GM12878 (cell line): Measurements from ENCODE around the gene SULF2. TPM values are rescaled to one million over a fixed set of nuclear protein-coding genes. Genes with fewer than 3 reads are reported as not detected.

Experiments
- ATAC-seq: fragments of 200-7000 bp; cut with Tn5 transposase; 3 replicates; pipeline ENCODE4 v1.9.1; 2020; ENCODE audit warnings: mild to moderate bottlenecking, moderate library complexity
- BruUV-seq: library from RNA; stranded (reverse); fragments of 400-500 nt; replicated peaks from 2 replicates; lab custom pipeline; 2021; lab: Mats Ljungman, UMichigan
- CTCF ChIA-PET: fragments of 300-600 bp; sonication (Branson Sonifier 250); formaldehyde crosslinking; extraction: SDS; loops from one replicate; lab custom pipeline; 2021; ENCODE audit warnings: inconsistent platforms; lab: Yijun Ruan, JAX
- POLR2A ChIA-PET: fragments of 350-600 bp; formaldehyde crosslinking; extraction: SDS; loops from one replicate; lab custom pipeline; 2021; ENCODE audit warnings: inconsistent platforms; lab: Charles Lee
- RAD21 ChIA-PET: fragments of 300-600 bp; sonication (Branson Sonifier 250); formaldehyde crosslinking; loops from one replicate; lab custom pipeline; 2023; ENCODE audit warnings: antibody characterized with exemption; ENCODE audit not compliant: unreplicated experiment; lab: Charles Lee
- SMC1A ChIA-PET: fragments of 300-600 bp; sonication (Branson Sonifier 250); formaldehyde crosslinking; loops from one replicate; lab custom pipeline; 2023; ENCODE audit not compliant: unreplicated experiment, uncharacterized antibody; lab: Charles Lee
- DNase-seq: peaks from one replicate; pipeline ENCODE4 v3.0.0-alpha.2; 2011; ENCODE audit warnings: low read depth, low spot score
- FAIRE-seq: peaks from 3 replicates; lab custom pipeline; 2011; peaks lifted over from hg19 to GRCh38; lab: Jason Lieb, UNC
- H2AFZ ChIP-seq: 2 replicates; pipeline ENCODE4 v1.6.0; 2011; ENCODE audit warnings: low read depth, low read length, control low read depth; ENCODE audit not compliant: control insufficient read depth
- H3K27ac ChIP-seq: 2 replicates; pipeline ENCODE4 v1.5.1; 2011; ENCODE audit warnings: control low read depth; ENCODE audit not compliant: control insufficient read depth, insufficient read depth
- H3K27me3 ChIP-seq, 2 experiments: replicated peaks in 1 of 2; 2 replicates each; pipeline versions ENCODE4 v1.6.0 to v1.6.1; 2011; ENCODE audit warnings: low read length in 1 of 2; ENCODE audit not compliant: control insufficient read depth in 2 of 2, insufficient read depth in 2 of 2
- H3K36me3 ChIP-seq, 2 experiments: 2 replicates each; pipeline ENCODE4 v1.5.1; 2011; ENCODE audit warnings: low read length in 1 of 2; ENCODE audit not compliant: control insufficient read depth in 2 of 2, insufficient read depth in 2 of 2
- H3K4me1 ChIP-seq: 2 replicates; pipeline ENCODE4 v1.6.1; 2011; ENCODE audit warnings: mild to moderate bottlenecking, low read length, moderate library complexity, mixed read lengths; ENCODE audit not compliant: control insufficient read depth, insufficient read depth
- H3K4me2 ChIP-seq: 2 replicates; pipeline ENCODE4 v1.6.0; 2011; ENCODE audit warnings: control low read depth; ENCODE audit not compliant: control insufficient read depth, insufficient read depth
- H3K4me3 ChIP-seq: fragments of 200-600 bp; sonication (generic); 2 replicates; pipeline ENCODE4 v1.5.1; 2016
- H3K79me2 ChIP-seq: 2 replicates; pipeline ENCODE4 v1.6.0; 2011; ENCODE audit warnings: low read length; ENCODE audit not compliant: control insufficient read depth, insufficient read depth
- H3K9ac ChIP-seq: 2 replicates; pipeline ENCODE4 v1.8.0; 2011; ENCODE audit warnings: low read length, control low read depth, mixed read lengths; ENCODE audit not compliant: control insufficient read depth, insufficient read depth
- H3K9me3 ChIP-seq: replicated peaks from 3 replicates; pipeline ENCODE4 v1.5.1; 2011; ENCODE audit warnings: mild to moderate bottlenecking, low read length; ENCODE audit not compliant: control insufficient read depth, insufficient read depth
- H4K20me1 ChIP-seq: 2 replicates; pipeline ENCODE4 v1.6.0; 2011; ENCODE audit not compliant: control insufficient read depth, insufficient read depth
- CEBPB ChIP-seq, 2 experiments: fragments of 150-350 bp in 1 of 2; IDR thresholded peaks; 2 replicates each; pipeline ENCODE4 v1.6.1; 2012 to 2014; ENCODE audit warnings: low read depth in 2 of 2, low read length in 2 of 2, borderline replicate concordance in 1 of 2, inconsistent platforms in 1 of 2
- JUNB ChIP-seq: IDR thresholded peaks from 2 replicates; pipeline ENCODE4 v1.6.1; 2016; ENCODE audit warnings: antibody characterized with exemption, mild to moderate bottlenecking
- NFXL1 ChIP-seq: fragments of 450-650 bp; IDR thresholded peaks from 2 replicates; pipeline ENCODE4 v1.6.1; 2017; ENCODE audit warnings: antibody characterized with exemption, mild to moderate bottlenecking, borderline replicate concordance
- SREBF1 ChIP-seq: IDR thresholded peaks from 2 replicates; pipeline ENCODE4 v1.6.1; 2012; ENCODE audit warnings: mild to moderate bottlenecking, low read length
- YY1 ChIP-seq: IDR thresholded peaks from 2 replicates; pipeline ENCODE4 v1.6.1; 2011; ENCODE audit warnings: low read depth, mild to moderate bottlenecking, low read length
- WGBS: methylation state at CpG from one replicate; pipeline ENCODE4 v1.1.6; 2016; ENCODE audit warnings: low lambda C conversion rate; ENCODE audit not compliant: insufficient replicate concordance, insufficient coverage; ENCODE audit errors: missing lambda C conversion rate; 5-methylcytosine and 5-hydroxymethylcytosine counted together
- in situ Hi-C: fragments of 300-500 bp; cut with MboI; formaldehyde crosslinking; loops from 9 replicates; pipeline ENCODE4 v1.14.3; 2018; ENCODE audit warnings: mixed read lengths
- intact Hi-C: fragments of 100-400 bp; cut with micrococcal nuclease; formaldehyde crosslinking; loops from one replicate; pipeline ENCODE4 v1.14.2; 2022; ENCODE audit not compliant: unreplicated experiment
- polyA plus RNA-seq, 11 experiments: library from polyadenylated mRNA; depleted of rRNA in 4 of 11; unstranded in 6 of 11; stranded (reverse) in 5 of 11; fragments of >200 nt; fragmentation: Nextera tagmentation in 4 of 11; fragmentation: Illumina TruSeq in 1 of 11; extraction: Ambion mirVana in 4 of 11; extraction: Trizol in 1 of 11; gene quantifications; 1 replicate in 1 of 11; 2 replicates in 10 of 11; pipeline versions ENCODE4 v1.2.1 to v1.2.3, GENCODE V29; 2011 to 2016; ENCODE audit warnings: inconsistent platforms in 2 of 11, missing spikeins in 2 of 11, low read depth in 1 of 11
- total RNA-seq, 4 experiments: library from RNA; depleted of rRNA in 3 of 4; stranded (reverse); fragments of >200 nt in 3 of 4; fragmentation: Illumina TruSeq in 1 of 4; extraction: Trizol in 1 of 4; gene quantifications; 2 replicates each; pipeline versions ENCODE4 v1.2.1 to v1.2.3, GENCODE V29; 2013 to 2021
- TF ChIP-seq, protein P1 (sequence below): fragments of 450-650 bp; IDR thresholded peaks from 2 replicates; pipeline ENCODE4 v1.6.1; 2017; ENCODE audit warnings: antibody characterized with exemption, mild to moderate bottlenecking, moderate library complexity

SULF2 gene
- total and polyA plus RNA-seq, 10 of the 15 experiments (the other 5 are each of a cell fraction or from before 2014, with no cell fraction given), result 0.69 to 4.1 (median 1.6) TPM

DNA sequence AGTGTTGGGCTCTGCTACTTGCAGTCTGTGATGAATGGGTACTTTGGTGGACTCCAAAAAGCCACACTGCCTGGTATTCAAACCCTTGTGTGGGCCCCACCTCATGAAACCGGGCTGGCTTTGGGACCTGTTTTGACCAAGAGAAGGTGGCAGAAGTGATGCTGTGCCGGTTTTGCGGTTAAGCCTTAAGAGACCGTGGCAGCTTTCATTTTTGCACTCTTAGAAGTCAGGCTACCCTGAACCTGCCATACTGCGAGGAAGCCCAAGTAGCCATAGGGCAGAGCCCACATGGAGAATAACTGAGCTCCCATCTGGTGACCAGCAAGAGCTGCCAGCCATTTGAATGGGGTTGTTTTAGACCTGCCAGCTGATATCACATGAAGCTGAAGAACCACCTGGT lies 10.2 kb downstream of the SULF2 start:
- ATAC-seq (no peak), FAIRE-seq (no peak), DNase-seq (no peak)
- Histone ChIP-seq H3K4me2 (no peak overlapping the region), H3K4me1 (no peaks in the 10 kb centered on the region), H3K4me3 (no peak overlapping the region), H2AFZ (no peak overlapping the region), H3K9ac (no peak overlapping the region), H3K27ac (no peak overlapping the region), H4K20me1 (no peaks in the 10 kb centered on the region), H3K79me2 (no peaks in the 10 kb centered on the region), H3K36me3 (no peaks in the 10 kb centered on the region)
- in situ Hi-C loops (no loop called here), intact Hi-C loops (no loop called here)
- 22% methylated on average over 5 of the region's 5 CpGs for WGBS
- TF ChIP-seq, protein P1, sequence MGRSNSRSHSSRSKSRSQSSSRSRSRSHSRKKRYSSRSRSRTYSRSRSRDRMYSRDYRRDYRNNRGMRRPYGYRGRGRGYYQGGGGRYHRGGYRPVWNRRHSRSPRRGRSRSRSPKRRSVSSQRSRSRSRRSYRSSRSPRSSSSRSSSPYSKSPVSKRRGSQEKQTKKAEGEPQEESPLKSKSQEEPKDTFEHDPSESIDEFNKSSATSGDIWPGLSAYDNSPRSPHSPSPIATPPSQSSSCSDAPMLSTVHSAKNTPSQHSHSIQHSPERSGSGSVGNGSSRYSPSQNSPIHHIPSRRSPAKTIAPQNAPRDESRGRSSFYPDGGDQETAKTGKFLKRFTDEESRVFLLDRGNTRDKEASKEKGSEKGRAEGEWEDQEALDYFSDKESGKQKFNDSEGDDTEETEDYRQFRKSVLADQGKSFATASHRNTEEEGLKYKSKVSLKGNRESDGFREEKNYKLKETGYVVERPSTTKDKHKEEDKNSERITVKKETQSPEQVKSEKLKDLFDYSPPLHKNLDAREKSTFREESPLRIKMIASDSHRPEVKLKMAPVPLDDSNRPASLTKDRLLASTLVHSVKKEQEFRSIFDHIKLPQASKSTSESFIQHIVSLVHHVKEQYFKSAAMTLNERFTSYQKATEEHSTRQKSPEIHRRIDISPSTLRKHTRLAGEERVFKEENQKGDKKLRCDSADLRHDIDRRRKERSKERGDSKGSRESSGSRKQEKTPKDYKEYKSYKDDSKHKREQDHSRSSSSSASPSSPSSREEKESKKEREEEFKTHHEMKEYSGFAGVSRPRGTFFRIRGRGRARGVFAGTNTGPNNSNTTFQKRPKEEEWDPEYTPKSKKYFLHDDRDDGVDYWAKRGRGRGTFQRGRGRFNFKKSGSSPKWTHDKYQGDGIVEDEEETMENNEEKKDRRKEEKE, result no peak
- TF ChIP-seq CEBPB (IDR thresholded peaks at IDR 0.05; ENCODE audit: borderline replicate concordance in 1 of 2, low read depth in 2 of 2, low read length in 2 of 2), result no peak
- 0 out of 2 replicates have a peak, but pooled peaks have one; percentile 42 for TF ChIP-seq YY1
- TF ChIP-seq NFXL1, result peak; percentile 7; the same call in 1 of the 2 replicates
- no peak for TF ChIP-seq SREBF1
- no peak for TF ChIP-seq JUNB
- TF ChIP-seq, all 136 proteins: peak for 2
- Histone ChIP-seq H3K9me3 (no peaks in the 10 kb centered on the region; the same call in 2 of the 3 replicates), H3K27me3 (peaks cover 0 to 2% of the 10 kb centered on the region in 2 experiments; a peak in 1 of 4 replicates)
- ChIA-PET RAD21 (no interaction called here), POLR2A (no interaction called here), CTCF (interaction anchor here (0.7 kb wide), 1 partner anchor 8 kb away, joined by 3 read pairs; no protein-coding TSS in a partner anchor), SMC1A (no interaction called here)
- no TSS peak for BruUV-seq
